Renal pelvis (tissue), 4 donors: ENCODE measurements around the gene RHOBTB3. TPM values are rescaled to one million over a fixed set of nuclear protein-coding genes. Genes with fewer than 3 reads are reported as not detected.
"Not testable (repeated sequence)": the region's sequence is repeated elsewhere in the genome, so short reads cannot be mapped to it uniquely, and the experiment has no call there.

Experiments used
- DNase-seq: peaks from one replicate; pipeline ENCODE4 v3.0.0-alpha.2; 2013
- polyA plus RNA-seq, 3 donors: library from polyadenylated mRNA; unstranded; fragments of 120-200 nt; gene quantifications; one replicate each; pipeline ENCODE4 v1.2.1, GENCODE V29; 2013; ENCODE audit not compliant: insufficient read length in 3 of 3

RHOBTB3 gene
- polyA plus RNA-seq, 3 donors = 61.3 to 80.2 (median 69.9) TPM

DNA sequence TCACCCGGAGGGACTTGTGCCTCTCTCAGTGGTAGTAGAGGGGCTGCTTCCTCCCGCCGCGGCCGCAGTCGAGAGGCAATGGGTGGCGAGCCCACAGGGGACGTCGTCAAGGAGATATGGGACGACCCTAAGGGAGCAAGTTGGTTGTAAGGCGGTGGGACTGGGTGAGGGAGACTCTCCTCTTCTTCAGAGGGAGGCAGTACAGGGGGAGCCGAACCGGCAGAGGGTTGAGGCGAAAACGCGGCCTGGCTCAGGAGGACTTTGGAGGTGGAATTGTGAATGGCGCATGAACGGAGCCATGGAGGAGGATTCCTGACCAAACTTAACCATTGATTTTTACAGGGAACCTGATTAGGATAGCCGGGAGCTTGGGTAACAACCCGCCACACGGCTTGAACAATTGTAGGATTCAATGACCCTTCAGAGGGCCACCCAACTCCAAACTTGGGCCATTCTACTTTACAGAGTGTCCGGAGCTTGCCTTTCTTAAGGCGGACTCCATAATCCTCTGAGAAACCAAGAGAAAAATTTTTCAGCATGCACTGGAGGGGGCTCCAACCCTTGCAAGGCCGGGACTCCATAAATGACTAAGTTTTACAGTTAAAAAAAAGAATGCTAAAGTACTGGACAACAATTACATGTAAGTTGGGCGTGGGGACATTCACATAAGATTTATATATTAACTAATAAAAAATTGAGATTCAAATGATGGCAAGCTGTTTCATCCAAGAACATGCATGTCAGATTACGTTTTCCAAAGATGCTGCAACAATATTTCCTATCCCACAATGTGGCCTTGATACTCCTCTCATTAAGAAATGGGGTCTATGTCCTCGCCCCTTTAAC, 19.4 kb upstream of the RHOBTB3 start:
- DNase-seq = no peak

DNA sequence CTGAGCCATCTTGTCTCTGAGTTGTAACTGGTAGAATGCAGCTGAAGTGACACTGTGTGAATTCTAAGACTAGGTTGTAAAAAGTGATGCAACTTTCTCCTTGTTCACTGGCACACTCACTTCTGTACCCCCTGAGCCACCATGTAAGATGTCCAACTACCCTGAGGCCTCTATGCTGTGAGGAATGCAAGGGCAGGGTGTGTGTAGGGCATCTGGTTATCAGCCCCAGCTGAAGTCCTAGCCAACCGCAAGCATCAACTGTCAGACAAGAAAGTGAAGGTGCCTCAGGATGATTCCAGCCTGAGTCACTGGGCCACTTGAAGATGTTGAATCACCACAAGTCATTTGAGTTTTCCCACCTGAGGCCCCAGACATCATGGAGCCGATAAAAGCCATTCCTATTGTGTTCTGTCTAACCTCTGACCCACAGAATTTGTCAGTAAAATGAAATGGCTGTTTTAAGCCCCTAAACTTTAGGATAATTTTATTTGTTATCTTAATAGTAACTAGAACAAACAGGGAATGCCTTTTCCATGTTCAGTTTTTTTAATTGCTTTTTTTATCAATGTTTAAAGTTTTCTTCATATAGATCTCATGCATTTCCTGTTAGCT, 18.7 kb upstream of the RHOBTB3 start:
- DNase-seq = no peak

DNA sequence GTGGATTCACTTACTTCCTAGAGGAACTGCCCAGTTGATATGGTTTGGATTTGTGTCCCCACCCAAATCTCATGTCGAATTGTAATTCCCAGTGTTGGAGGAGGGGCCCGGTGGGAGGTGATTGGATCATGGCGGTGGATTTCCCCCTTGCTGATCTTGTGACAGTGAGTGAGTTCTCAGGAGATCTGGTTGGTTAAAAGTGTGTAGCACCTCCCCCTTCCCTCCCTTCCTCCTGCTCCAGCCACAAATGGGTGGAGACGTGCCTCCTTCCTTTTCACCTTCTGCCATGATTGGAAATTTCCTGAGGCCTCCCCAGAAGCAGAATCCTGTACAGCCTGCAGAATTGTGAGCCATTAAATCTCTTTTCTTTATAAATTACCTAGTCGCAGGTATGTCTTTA, 17.9 kb upstream of the RHOBTB3 start:
- DNase-seq = not testable (repeated sequence)

DNA sequence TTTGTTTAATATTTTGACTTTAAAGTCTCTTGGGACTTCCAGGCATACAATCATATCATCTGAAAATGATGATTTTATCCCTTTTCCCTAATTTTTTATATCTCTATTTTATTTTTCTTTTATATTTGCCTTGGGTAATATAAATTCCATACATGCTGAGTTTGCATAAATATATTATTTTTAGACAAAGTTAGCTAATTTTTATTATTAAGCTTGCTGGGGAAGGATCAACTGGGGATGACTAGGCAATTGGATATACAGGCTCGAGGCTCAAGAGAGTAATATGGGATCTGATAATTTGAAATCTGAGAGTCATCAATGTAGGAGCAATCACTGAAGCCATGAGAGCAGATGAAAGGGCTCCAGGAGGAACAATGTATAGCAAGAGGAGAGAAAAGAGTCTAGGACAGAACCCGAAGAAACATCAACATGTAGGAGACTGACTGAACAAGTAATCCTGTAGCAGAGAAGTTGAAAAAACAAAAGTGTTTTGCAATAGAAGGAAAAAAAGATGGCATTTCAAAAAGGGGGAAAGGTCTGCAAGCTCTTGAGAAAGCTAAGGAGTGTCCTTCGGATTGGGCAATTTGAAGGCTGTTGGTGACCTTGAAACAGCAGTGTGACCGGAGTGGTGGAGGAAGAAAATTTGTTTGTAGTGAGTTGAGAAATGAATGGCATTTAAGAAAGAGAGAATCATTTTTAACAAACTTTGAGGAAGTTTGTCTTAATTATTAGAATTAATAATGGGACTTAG, 17.0 kb upstream of the RHOBTB3 start:
- no peak for DNase-seq

DNA sequence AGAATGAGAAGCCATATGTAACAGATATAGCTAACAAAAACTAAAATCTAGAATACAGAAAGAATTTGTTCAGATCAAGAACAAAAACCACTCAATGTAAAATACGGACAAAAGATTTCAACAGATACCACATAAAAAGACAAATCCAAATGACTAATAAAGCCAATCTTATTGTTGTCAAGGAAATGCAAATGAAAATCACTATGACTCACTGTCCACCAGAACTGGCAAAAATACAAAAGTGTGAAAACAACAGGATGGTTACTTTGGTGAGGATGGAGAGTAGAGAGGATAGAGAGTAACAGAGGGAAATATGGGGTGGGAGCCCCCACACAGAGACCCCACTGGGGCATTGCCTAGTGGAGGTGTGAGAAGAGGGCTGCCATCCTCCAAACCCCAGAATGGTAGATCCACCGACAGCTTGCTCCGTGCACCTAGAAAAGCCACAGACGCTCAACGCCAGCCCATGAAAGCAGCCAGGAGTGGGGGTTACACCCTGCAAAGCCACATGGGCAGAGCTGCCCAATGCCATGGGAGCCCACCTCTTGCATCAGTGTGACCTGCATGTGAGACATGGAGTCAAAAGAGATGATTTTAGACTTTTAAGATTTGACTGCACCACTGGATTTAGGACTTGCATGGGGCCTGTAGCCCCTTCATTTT, 15.2 kb upstream of the RHOBTB3 start:
- DNase-seq = no peak

GRCh38 chr5:95717439-95717838, 13.7 kb upstream of the RHOBTB3 start:
- DNase-seq = no peak

DNA sequence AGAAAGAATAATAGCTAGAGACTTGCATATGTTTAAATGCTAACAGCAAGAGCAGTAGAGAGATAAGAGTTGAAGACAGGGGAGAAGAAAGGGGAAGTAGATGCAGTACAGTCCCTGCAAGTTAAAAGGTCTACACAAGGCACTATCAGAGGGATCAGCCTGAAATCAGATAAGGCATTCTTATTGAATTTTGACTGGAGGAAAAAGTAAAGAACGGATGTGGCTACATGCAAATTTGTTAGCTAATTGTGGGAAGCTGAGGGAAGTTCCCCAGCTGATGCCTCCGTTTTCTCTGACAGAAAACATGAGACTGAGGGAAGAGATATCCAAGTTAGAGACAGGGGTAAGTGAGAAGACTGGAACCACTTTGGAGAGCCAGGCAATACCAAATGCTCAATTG, 12.9 kb upstream of the RHOBTB3 start:
- no peak for DNase-seq

DNA sequence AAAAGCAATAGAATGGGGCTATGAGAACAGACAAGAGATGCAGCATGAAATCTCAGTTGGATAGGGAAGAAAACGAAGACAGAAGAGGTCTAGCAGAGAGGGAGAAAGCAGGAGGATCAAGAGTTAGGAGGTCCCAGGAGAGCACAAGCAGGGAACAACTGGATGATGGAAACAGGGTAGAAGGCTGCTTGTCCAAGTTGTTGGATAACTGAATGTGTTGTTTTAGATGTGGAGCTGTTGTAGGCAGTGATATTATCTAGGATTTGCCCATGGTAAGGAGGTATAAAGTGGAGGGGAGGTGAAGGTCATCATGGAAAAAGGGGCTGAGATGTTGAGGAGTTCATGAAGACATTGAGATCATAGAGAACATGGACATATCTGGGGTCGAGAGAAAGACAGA, 12.4 kb upstream of the RHOBTB3 start:
- no peak for DNase-seq

DNA sequence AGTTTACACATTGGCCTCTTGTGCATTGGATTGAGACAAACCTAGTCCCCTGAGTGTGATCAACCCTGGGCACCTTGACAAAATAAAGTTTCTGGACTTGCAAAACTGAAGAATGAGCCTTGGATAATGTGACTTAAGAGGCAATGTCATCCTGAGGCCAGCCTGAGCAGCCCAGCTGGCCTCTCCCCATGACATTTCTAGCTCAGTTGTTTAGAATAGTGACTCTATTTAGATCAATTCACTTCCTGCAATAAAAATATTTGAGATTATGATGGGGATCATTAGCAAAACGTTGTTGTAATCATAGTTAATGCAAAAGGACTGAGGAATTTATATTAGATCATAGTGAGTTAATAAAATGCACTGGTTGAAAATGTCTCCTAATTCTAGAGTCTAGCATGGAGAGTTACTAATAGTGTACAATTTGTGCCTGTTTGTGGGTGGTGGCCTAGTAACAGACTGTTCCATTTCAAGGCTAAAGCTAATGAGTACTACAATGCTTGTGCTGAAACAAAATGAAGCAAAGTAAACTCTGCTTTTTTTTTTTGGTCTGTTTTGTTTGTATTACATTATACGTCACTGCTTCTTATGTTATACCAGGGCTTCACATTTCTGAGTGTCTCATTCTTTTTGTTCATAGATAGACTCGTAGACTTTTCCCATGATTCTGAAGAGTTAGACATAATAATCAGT, 10.9 kb upstream of the RHOBTB3 start:
- DNase-seq = no peak

DNA sequence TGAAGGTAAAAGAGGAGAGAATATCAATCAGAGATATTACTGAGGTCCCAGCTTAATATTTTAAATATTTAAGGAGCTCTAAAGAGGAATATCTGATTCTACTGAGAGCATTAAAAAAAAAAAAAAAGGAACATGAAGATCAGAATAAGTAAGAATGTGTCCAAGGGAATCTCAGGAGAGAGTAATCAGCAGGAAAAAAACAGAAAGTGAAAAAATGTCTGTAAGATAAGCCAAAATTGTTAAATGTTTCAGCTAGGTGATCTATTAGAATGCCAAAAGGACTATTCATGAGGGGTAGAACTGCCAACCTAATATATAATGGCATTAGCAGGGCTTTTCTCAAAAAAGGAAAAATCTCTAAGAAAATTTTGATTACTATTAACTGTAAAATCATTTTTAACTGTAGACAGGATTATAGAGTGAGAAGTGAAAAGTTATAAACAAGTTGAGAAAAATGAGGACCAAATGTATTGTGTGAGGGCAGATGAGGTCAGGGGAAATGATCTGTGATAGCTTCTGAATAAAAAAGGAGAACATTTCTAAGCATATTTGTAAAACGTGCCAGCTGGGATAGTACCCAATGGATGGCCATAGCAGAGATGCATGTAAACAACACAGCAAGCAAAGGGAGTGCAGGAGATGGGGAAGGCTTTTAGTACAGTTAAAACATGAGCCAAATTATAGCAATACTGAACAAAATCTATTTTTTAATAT, 9.4 kb upstream of the RHOBTB3 start:
- DNase-seq = no peak

- no peak for DNase-seq
Observed at GRCh38 chr5:95723632-95724369, 7.3 kb upstream of the RHOBTB3 start.

GRCh38 chr5:95725071-95725820, 5.9 kb upstream of the RHOBTB3 start:
- DNase-seq = no peak

DNA sequence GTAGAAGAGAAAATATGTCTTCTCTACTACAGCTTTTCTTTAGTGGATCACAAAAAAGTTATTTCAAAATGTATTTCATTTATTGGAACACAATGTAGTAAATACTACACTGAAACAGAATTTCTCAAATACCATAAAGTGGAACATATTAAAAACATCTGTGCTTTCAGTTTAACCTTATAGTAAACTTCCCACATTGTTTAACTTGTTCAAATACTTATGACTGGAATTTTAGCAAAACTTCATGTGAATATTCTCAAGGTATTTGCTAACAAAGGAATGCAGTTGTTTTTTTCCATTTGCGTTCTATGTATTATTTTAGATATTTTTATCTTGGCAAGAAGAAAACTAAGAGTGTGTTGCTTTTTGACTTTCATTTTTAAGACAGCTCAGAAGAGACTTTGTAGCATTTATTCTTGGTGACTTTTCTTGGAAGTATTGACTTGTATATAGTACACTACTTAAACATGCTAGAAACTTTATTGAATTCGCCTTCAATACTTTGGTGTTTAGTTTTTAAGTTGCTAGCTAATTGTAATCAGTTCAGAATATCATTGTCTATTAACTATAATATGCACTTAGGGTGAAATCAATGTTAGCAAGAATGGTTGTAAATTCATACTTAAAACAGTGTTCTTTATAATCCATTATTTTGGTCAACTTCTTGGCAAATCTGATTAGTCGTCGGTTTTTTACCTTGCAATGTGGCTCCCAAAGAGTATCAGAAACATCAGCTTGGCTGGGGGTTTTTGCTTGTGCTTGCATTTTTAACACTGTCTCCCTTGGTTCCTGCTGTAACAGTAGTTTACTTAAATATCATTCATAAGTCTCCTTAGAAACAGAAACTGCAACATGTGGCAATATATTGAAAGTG, 5.0 kb upstream of the RHOBTB3 start:
- DNase-seq = no peak

GRCh38 chr5:95726811-95727763, 4.0 kb upstream of the RHOBTB3 start:
- DNase-seq = no peak

- DNase-seq = no peak
Observed at GRCh38 chr5:95727764-95728191, 3.4 kb upstream of the RHOBTB3 start.

DNA sequence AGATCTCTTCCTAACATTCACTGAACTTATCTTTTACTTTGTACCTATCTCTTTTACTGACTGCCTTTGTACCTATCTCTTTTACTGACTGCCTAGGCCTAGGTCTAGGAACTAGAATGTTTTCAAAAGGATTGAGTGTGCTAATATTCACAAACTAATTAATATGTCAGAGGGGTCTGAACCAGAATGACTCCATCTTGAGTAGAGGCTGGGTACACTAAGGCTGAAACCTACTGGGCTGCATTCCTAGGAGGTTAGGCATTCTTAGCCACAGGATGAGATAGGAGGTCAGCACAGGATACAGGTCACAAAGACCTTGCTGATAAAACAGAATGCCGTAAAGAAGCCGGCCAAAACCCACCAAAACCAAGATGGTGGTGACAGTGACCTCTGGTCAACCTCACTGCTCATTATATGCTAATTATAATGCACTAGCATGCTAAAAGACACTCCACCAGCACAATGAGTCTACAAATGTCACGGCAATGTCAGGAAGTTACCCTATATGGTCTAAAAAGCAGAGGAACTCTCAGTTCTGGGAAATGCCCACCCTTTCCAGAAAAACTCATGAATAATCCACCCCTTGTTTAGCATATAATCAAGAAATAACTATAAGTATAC, 2.5 kb upstream of the RHOBTB3 start:
- DNase-seq = no peak
